MCF 10A (cell line): ENCODE results near the gene SSNA1. TPM values are rescaled to one million over a fixed set of nuclear protein-coding genes. Genes with fewer than 3 reads are reported as not detected.

Experiments used
- BruUV-seq: library from RNA; stranded (reverse); fragments of 400-500 nt; replicated peaks from 2 replicates; lab custom pipeline; 2021; lab: Mats Ljungman, UMichigan
- CTCF ChIA-PET: fragments of 300-600 bp; sonication (Branson Sonifier 250); formaldehyde crosslinking; extraction: SDS; loops from one replicate; lab custom pipeline; 2021; ENCODE audit warnings: antibody characterized with exemption, inconsistent platforms; lab: Yijun Ruan, JAX
- POLR2A ChIA-PET: fragments of 300-600, 350-650 bp; sonication (Branson Sonifier 250); formaldehyde crosslinking; extraction: SDS; loops from one replicate; lab custom pipeline; 2020; ENCODE audit warnings: antibody characterized with exemption, inconsistent platforms; lab: Yijun Ruan, JAX
- DNase-seq: peaks from one replicate; pipeline ENCODE4 v3.0.0-alpha.2; 2018; ENCODE audit not compliant: unreplicated experiment
- H3K27ac Mint-ChIP-seq: one replicate; pipeline ENCODE4 v1.8.0; 2022; ENCODE audit warnings: mild to moderate bottlenecking, low read depth, mixed read lengths; ENCODE audit not compliant: unreplicated experiment
- H3K27me3 Mint-ChIP-seq: one replicate; pipeline ENCODE4 v1.8.0; 2022; ENCODE audit warnings: mixed read lengths; ENCODE audit not compliant: insufficient read depth, unreplicated experiment
- H3K36me3 Mint-ChIP-seq: one replicate; pipeline ENCODE4 v1.8.0; 2022; ENCODE audit warnings: mild to moderate bottlenecking, moderate library complexity, mixed read lengths; ENCODE audit not compliant: insufficient read depth, unreplicated experiment
- H3K4me1 Mint-ChIP-seq: one replicate; pipeline ENCODE4 v1.8.0; 2022; ENCODE audit warnings: mixed read lengths; ENCODE audit not compliant: insufficient read depth, unreplicated experiment
- H3K4me3 Mint-ChIP-seq: one replicate; pipeline ENCODE4 v1.8.0; 2022; ENCODE audit warnings: mild to moderate bottlenecking, moderate library complexity, mixed read lengths; ENCODE audit not compliant: unreplicated experiment
- H3K9me3 Mint-ChIP-seq: one replicate; pipeline ENCODE4 v1.8.0; 2022; ENCODE audit warnings: mixed read lengths; ENCODE audit not compliant: unreplicated experiment
- intact Hi-C: fragments of 100-400 bp; cut with micrococcal nuclease; formaldehyde crosslinking; loops from 2 replicates; pipeline ENCODE4 v1.14.1; 2022
- total RNA-seq: library from RNA; stranded (reverse); gene quantifications from 2 replicates; pipeline ENCODE4 v1.2.3, GENCODE V29; 2022
- TF ChIP-seq, protein P1 (sequence below): fragments of 200-600 bp; IDR thresholded peaks from one replicate; pipeline ENCODE4 v1.8.0; 2022; ENCODE audit warnings: antibody characterized with exemption, mild to moderate bottlenecking; ENCODE audit not compliant: unreplicated experiment

Gene SSNA1
- total RNA-seq, 1 experiment from 2014 or later, result 81.4 TPM

DNA sequence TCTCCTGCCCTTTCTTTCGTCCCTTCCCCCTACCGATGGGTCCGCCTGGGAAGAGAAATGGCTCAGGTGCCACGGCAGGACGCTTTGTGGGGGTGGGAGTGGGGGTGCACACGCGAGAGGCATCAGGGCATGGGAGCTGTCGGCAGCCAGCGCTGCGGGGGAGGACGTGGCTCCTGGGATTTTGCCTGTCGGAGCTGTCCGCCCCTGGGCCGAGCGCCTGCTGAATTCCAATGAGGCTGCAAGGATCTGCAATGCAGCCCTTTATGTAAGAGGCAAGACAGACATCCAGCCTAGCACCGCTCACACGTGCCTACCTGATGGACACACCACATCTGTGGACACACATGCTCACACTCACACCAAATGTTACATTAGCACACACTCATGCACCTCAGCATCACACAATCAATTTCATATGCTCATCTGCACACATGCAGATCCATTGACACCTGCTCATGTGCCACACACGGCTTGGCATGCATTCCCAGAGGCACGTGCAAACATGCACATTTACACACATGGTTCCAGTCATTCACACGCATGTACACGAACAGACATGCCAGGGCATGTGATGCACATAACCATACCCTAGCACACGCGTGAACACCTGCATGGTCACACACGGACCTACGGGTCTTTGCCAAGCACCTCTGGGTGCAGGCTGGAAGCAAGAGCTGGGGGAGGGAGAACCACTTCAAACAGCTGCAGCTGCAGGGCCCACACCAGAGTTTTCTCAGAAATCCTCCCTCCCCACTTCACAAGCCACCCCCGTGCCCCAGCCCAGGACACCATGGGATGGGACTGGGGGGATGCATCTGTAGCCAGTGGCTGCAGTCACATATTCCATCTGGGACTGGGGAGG, 48.1 kb upstream of the SSNA1 start:
- Mint-ChIP-seq H3K4me3 (no peak overlapping the region), H3K9me3 (no peaks in the 10 kb centered on the region), H3K27me3 (peaks cover 25% of the 10 kb centered on the region), H3K36me3 (no peaks in the 10 kb centered on the region), H3K4me1 (peaks cover 6% of the 10 kb centered on the region), H3K27ac (no peak overlapping the region)
- TF ChIP-seq, protein P1, sequence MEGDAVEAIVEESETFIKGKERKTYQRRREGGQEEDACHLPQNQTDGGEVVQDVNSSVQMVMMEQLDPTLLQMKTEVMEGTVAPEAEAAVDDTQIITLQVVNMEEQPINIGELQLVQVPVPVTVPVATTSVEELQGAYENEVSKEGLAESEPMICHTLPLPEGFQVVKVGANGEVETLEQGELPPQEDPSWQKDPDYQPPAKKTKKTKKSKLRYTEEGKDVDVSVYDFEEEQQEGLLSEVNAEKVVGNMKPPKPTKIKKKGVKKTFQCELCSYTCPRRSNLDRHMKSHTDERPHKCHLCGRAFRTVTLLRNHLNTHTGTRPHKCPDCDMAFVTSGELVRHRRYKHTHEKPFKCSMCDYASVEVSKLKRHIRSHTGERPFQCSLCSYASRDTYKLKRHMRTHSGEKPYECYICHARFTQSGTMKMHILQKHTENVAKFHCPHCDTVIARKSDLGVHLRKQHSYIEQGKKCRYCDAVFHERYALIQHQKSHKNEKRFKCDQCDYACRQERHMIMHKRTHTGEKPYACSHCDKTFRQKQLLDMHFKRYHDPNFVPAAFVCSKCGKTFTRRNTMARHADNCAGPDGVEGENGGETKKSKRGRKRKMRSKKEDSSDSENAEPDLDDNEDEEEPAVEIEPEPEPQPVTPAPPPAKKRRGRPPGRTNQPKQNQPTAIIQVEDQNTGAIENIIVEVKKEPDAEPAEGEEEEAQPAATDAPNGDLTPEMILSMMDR, result no peak
- CTCF ChIA-PET, result interaction anchor here (0.5 to 0.8 kb wide), 4 partner anchors 13 to 454 kb away, joined by 3 to 4 read pairs (median 3); no protein-coding TSS in a partner anchor
- DNase-seq, result no peak
- intact Hi-C loops, result no loop called here
- BruUV-seq, result no TSS peak
- POLR2A ChIA-PET, result interaction anchor here (2.9 kb wide), 1 partner anchor 11 kb away, joined by 12 read pairs; no protein-coding TSS in a partner anchor

DNA sequence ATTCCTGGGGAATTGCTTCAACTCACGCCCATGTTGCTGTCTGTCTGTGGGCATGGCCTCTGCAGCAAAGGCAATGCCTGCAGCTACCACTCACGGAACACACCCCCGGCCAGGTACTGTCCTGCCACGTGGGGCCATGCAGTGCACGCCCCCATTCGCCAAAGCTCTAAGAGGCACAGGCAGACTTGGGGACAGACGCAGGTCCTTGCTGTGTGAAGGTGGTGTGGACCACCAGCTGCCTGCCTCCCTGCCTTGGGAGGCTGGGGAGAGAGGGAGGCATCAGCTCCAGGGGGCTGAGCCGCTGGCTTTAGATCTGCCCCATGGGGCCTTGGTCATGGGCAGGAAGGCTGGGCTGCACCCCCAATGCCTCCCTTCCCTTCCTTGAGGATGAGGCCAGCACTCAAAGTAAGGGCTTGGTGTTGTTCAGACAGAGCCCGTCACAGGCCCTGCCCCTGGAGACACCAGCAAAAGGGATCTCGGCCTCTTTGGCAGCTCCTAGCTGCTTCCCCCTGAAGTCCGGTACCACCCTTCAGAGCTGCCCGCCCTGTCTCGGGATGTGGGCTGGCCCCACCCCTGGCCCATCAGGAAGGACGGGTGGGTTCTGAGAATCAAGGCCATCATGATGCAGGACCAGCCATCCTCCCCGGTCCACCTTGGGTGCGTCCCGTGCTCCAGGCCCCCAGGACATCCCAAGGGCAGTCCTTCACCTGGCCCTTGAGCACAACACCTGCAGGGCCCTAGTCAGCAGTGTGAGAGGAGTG, 47.2 kb upstream of the SSNA1 start:
- H3K27me3 Mint-ChIP-seq, result peaks cover 25% of the 10 kb centered on the region
- H3K9me3 Mint-ChIP-seq, result no peaks in the 10 kb centered on the region
- H3K36me3 Mint-ChIP-seq, result no peaks in the 10 kb centered on the region
- ChIA-PET POLR2A (interaction anchor here (1.0 to 2.9 kb wide), 2 partner anchors 11 to 63 kb away, joined by 3 to 12 read pairs; no protein-coding TSS in a partner anchor), CTCF (interaction anchor here (0.5 to 0.6 kb wide), 3 partner anchors 12 to 95 kb away, joined by 3 read pairs; no protein-coding TSS in a partner anchor)
- intact Hi-C loops, result no loop called here
- no TSS peak for BruUV-seq
- TF ChIP-seq, protein P1, result no peak
- no peaks in the 10 kb centered on the region for H3K4me1 Mint-ChIP-seq
- no peak for DNase-seq
- no peak overlapping the region for H3K4me3 Mint-ChIP-seq
- H3K27ac Mint-ChIP-seq, result no peak overlapping the region

DNA sequence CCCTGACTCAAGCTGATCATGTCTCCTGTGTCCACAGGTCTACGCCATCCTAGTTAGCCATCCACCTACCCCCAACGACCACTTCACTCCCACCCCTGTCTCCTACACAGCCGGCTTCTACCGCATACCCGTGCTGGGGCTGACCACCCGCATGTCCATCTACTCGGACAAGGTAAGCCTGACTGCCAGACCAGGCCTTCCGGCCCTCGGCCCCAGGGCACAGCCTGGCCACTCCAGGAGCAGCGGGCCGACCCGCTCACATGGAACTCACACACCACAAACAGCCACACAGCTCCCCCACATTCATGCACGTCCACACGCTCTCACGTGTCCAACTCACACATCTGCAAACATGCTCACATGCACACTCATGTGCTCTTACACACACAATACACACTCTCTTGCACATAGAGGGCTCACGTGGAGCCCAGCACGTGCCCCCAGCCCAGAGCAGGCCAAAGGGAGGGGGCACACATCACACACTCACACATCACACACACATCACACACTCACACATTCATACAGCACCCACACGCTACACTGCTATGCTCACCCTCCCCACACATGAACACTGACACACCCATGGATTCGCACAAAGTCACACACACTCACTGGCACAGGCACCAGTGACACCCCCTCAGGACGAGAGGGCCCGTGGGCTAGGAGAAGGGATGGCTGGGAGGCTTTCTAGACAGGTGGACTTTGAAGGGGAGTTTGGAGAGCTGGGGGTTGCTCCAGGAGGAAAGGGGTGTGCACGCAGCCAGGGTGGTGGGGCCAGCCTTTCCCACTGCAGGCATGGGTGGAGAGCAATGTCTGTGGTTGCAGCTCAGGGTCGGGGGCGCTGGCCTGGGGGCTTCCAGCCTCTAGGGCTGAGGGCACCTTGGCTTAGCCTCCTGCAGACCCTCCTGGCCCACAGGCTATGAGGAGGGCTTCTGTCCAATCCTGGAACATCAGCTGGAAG, 46.2 kb upstream of the SSNA1 start:
- CTCF ChIA-PET, result no interaction called here
- intact Hi-C loops, result no loop called here
- H3K27me3 Mint-ChIP-seq, result peaks cover 25% of the 10 kb centered on the region
- BruUV-seq, result no TSS peak
- H3K27ac Mint-ChIP-seq, result no peak overlapping the region
- no peaks in the 10 kb centered on the region for H3K36me3 Mint-ChIP-seq
- no peak for DNase-seq
- H3K4me1 Mint-ChIP-seq, result no peaks in the 10 kb centered on the region
- POLR2A ChIA-PET, result interaction anchor here (0.5 to 1.0 kb wide), 2 partner anchors 62 to 99 kb away, joined by 3 to 4 read pairs; partner anchors contain the start of gene TUBB4B
- TF ChIP-seq, protein P1, result no peak
- H3K4me3 Mint-ChIP-seq, result no peak overlapping the region
- no peaks in the 10 kb centered on the region for H3K9me3 Mint-ChIP-seq
